ENCODE measurements around the gene SYNJ2BP. TPM values are rescaled to one million over a fixed set of nuclear protein-coding genes. Genes with fewer than 3 reads are reported as not detected.

Gene SYNJ2BP, protein sequence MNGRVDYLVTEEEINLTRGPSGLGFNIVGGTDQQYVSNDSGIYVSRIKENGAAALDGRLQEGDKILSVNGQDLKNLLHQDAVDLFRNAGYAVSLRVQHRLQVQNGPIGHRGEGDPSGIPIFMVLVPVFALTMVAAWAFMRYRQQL
- total RNA-seq (2013) = 14.2 TPM
- polyA plus RNA-seq (10 to 100 TPM in 2 of 3 donors, 1 to 10 TPM in 1; 4.9 to 17.5 (median 12.6) TPM), polyA minus RNA-seq (2.9 and 3.9 TPM in 2 replicates), total RNA-seq (1.2 to 15.5 (median 12.8) reads per million in 11 experiments)

DNA sequence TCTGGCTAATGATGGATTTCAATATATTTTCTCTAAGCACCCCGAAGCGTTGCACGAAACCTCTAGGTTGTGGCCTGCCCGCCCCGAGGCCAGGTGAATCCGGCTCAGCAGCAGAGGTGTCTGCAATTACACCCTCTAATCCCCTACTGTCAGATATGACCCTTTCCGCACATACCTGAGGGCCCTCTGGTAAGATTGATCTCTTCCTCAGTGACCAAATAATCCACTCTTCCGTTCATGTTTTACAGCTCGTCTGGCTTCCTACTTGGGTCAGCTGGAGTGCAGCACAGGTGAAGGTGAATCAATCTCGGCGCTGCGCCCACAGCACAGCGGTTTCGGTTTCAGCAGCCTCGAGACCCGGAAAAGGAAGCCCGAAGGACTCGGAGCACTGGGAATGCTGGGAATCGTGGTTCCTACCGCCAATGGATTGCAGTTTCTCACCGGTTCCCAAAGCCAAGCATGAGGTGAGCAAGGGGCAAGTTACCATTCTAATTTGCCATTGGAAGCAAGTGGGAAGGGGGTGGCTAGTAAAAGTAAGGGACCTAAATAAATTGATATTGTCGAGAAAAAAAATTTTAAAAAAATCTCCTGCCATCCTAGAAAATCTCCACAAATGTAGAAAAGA, at the start of gene SYNJ2BP:
TSS of gene SYNJ2BP (minus strand) at position 366 of the 625 bp plus-strand sequence. CDS start at position 239, 127 bp downstream.
- Mint-ChIP-seq H3K4me1 (peaks cover 23% of the 10 kb centered on the region), H3K4me3 (peak within 1 kb of the TSS; percentile 98 to 100), H3K9me3 (peaks cover 0 to 2% (median 0%) of the 10 kb centered on the region in 7 donors), H3K36me3 (no peaks in the 10 kb centered on the region), H3K27me3 (ENCODE audit: low read depth in 3 of 3) (peaks cover 0 to 1% (median 0%) of the 10 kb centered on the region in 3 donors), H3K27ac (peak within 1 kb of the TSS in 6 of 7 donors; percentile 77 to 92 (median 85))
- Histone ChIP-seq H3K27ac (ENCODE audit: low read depth in 1 of 2, low read length in 2 of 2) (peak within 1 kb of the TSS in 1 of 2 donors; percentile 75), H3K9ac (ENCODE audit: insufficient read depth, low read length, poor library complexity, severe bottlenecking) (peak within 1 kb of the TSS; percentile 79), H3K4me2 (replicated peaks; ENCODE audit: extremely low read depth, low read length, poor library complexity, severe bottlenecking) (peak within 1 kb of the TSS; percentile 87), H3K4me3 (replicated peaks in 1 of 3; ENCODE audit: low read depth in 2 of 3, low read length in 3 of 3) (peak within 1 kb of the TSS; percentile 79 to 98 (median 91)), H3K9me3 (replicated peaks in 1 of 2; ENCODE audit: control insufficient read depth in 1 of 2, insufficient read depth in 1 of 2, low read length in 2 of 2) (no peaks in the 10 kb centered on the region), H3K27me3 (ENCODE audit: control insufficient read depth in 2 of 2, insufficient read depth in 2 of 2, low read length in 2 of 2) (no peaks in the 10 kb centered on the region), H4K20me1 (ENCODE audit: insufficient read depth, low read length) (no peaks in the 10 kb centered on the region), H3K4me1 (ENCODE audit: control insufficient read depth in 1 of 2, insufficient read depth in 2 of 2, low read length in 2 of 2) (peaks cover 9 to 10% of the 10 kb centered on the region in 2 donors), H3K36me3 (replicated peaks in 1 of 2; ENCODE audit: control insufficient read depth in 1 of 2, insufficient read depth in 2 of 2, low read length in 2 of 2) (no peaks in the 10 kb centered on the region), H3K79me2 (ENCODE audit: insufficient read depth, low read length) (peaks cover 5% of the 10 kb centered on the region), H2AFZ (ENCODE audit: insufficient read depth, low read depth, low read length, poor library complexity, severe bottlenecking) (peak within 1 kb of the TSS; percentile 82)
- 0% methylated on average over 20 of the region's 22 CpGs for WGBS (ENCODE audit: insufficient coverage)
- DNase-seq = peak; percentile 1 to 15 (median 10)
- intact Hi-C loops (cut with micrococcal nuclease) = no loop called here
- TF ChIP-seq, protein P1, sequence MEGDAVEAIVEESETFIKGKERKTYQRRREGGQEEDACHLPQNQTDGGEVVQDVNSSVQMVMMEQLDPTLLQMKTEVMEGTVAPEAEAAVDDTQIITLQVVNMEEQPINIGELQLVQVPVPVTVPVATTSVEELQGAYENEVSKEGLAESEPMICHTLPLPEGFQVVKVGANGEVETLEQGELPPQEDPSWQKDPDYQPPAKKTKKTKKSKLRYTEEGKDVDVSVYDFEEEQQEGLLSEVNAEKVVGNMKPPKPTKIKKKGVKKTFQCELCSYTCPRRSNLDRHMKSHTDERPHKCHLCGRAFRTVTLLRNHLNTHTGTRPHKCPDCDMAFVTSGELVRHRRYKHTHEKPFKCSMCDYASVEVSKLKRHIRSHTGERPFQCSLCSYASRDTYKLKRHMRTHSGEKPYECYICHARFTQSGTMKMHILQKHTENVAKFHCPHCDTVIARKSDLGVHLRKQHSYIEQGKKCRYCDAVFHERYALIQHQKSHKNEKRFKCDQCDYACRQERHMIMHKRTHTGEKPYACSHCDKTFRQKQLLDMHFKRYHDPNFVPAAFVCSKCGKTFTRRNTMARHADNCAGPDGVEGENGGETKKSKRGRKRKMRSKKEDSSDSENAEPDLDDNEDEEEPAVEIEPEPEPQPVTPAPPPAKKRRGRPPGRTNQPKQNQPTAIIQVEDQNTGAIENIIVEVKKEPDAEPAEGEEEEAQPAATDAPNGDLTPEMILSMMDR (IDR thresholded peaks at IDR 0.05) = no peak

DNA sequence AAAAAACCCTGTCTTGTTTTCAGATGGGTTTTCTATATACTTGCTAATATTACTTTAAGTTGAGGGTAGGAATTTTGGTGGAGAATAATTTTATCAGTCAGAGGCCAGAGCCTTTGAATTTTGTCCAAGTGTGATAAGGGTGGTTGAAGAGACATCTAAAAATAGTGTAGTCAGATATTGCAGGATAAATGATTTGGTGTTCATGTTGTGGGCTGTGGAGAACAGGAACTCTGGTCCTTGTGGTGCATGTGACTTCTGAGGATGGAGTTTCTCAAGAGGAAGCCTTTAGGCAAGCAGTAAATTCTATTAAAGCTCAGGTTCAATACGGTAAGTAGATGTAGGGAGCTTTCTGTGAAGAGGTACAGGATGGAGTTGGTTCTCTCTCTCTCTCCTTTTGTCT, 37.8 kb upstream of the SYNJ2BP start:
- Histone ChIP-seq H4K20me1 (ENCODE audit: insufficient read depth, low read length) (no peaks in the 10 kb centered on the region), H3K9me3 (replicated peaks in 1 of 2; ENCODE audit: control insufficient read depth in 1 of 2, insufficient read depth in 1 of 2, low read length in 2 of 2) (no peaks in the 10 kb centered on the region), H3K79me2 (ENCODE audit: insufficient read depth, low read length) (no peaks in the 10 kb centered on the region), H3K27ac (ENCODE audit: low read depth in 1 of 2, low read length in 2 of 2) (no peak overlapping the region), H3K4me2 (replicated peaks; ENCODE audit: extremely low read depth, low read length, poor library complexity, severe bottlenecking) (no peak overlapping the region), H3K27me3 (ENCODE audit: control insufficient read depth in 2 of 2, insufficient read depth in 2 of 2, low read length in 2 of 2) (no peaks in the 10 kb centered on the region), H3K9ac (ENCODE audit: insufficient read depth, low read length, poor library complexity, severe bottlenecking) (no peak overlapping the region), H2AFZ (ENCODE audit: insufficient read depth, low read depth, low read length, poor library complexity, severe bottlenecking) (no peak overlapping the region), H3K4me1 (ENCODE audit: control insufficient read depth in 1 of 2, insufficient read depth in 2 of 2, low read length in 2 of 2) (no peaks in the 10 kb centered on the region), H3K36me3 (replicated peaks in 1 of 2; ENCODE audit: control insufficient read depth in 1 of 2, insufficient read depth in 2 of 2, low read length in 2 of 2) (no peaks in the 10 kb centered on the region), H3K4me3 (replicated peaks in 1 of 3; ENCODE audit: low read depth in 2 of 3, low read length in 3 of 3) (no peak overlapping the region)
- H3K27me3 Mint-ChIP-seq (ENCODE audit: low read depth in 3 of 3) = peaks cover 0 to 1% (median 0%) of the 10 kb centered on the region in 3 donors
- no peak overlapping the region for H3K4me3 Mint-ChIP-seq
- TF ChIP-seq, protein P1 (IDR thresholded peaks at IDR 0.05) = no peak
- DNase-seq = no peak
- no peak overlapping the region for H3K27ac Mint-ChIP-seq
- no peaks in the 10 kb centered on the region for H3K36me3 Mint-ChIP-seq
- H3K9me3 Mint-ChIP-seq = peaks cover 0 to 1% (median 0%) of the 10 kb centered on the region in 7 donors
- intact Hi-C loops (cut with micrococcal nuclease) = no loop called here
- WGBS (ENCODE audit: insufficient coverage) = no CpG with 5 or more reads among the region's 1 CpG
- no peaks in the 10 kb centered on the region for H3K4me1 Mint-ChIP-seq
